ENCODE measurements around the gene FRMD6.

DNA sequence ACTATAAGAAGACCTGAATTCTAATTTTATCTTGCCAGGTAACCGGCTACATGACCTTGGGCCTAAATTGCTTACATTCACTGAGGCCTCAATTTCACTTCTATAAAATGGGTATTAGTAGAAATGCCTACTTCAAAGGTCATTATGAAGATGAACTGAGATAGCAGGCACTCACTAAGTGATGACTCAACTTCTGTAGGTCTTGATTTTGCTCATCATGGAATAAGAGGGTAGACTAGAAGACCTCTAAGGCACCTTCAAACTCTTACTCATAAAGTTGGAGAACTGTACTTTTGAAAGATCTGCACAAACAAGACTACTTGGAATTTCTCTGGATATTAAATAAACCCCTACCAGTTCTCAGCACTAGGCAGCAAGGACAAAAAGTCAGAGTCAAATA, 39.3 kb upstream of the FRMD6 start:
- TF ChIP-seq SUZ12 (IDR thresholded peaks at IDR 0.05; ENCODE audit: extremely low read depth, insufficient read depth, insufficient read length): no peak
- no peak for TF ChIP-seq YY1 (IDR thresholded peaks at IDR 0.05; ENCODE audit: insufficient read depth, insufficient read length)
